SK-N-SH treated with all-trans-retinoic acid at 6 μM for 48 hours (cell line): ENCODE data around the gene PREB.

Experiments used
- ESRRG ChIP-seq: fragments of 250-450 bp; sonication (Bioruptor Pico); IDR thresholded peaks from 2 replicates; pipeline ENCODE4 v1.6.1; 2021; ENCODE audit warnings: mild to moderate bottlenecking
- OSR1 ChIP-seq: fragments of 250-450 bp; sonication (Bioruptor Pico); IDR thresholded peaks from 2 replicates; pipeline ENCODE4 v1.8.0; 2022; ENCODE audit warnings: moderate library complexity, mild to moderate bottlenecking, inconsistent platforms
- PATZ1 ChIP-seq: fragments of 250-450 bp; sonication (Bioruptor Pico); IDR thresholded peaks from 2 replicates; pipeline ENCODE4 v1.8.0; 2020; ENCODE audit warnings: mild to moderate bottlenecking, moderate library complexity, borderline replicate concordance
- POU6F1 ChIP-seq: fragments of 250-450 bp; sonication (Bioruptor Pico); IDR thresholded peaks from 2 replicates; pipeline ENCODE4 v1.8.0; 2021; ENCODE audit warnings: low read depth, mild to moderate bottlenecking, moderate library complexity, borderline replicate concordance
- RARB ChIP-seq: fragments of 250-450 bp; sonication (Bioruptor Pico); IDR thresholded peaks from 2 replicates; pipeline ENCODE4 v1.8.0; 2021; ENCODE audit warnings: mild to moderate bottlenecking, moderate library complexity
- SNAI2 ChIP-seq: fragments of 250-450 bp; sonication (Bioruptor Pico); IDR thresholded peaks from 2 replicates; pipeline ENCODE4 v1.5.0; 2020; ENCODE audit warnings: mild to moderate bottlenecking, moderate library complexity
- TCF4 ChIP-seq: fragments of 250-450 bp; sonication (Bioruptor Pico); IDR thresholded peaks from 2 replicates; pipeline ENCODE4 v1.8.0; 2021; ENCODE audit warnings: mild to moderate bottlenecking, moderate library complexity, borderline replicate concordance
- TOX ChIP-seq: fragments of 250-450 bp; sonication (Bioruptor Pico); IDR thresholded peaks from 2 replicates; pipeline ENCODE4 v1.8.0; 2021; ENCODE audit warnings: mild to moderate bottlenecking, moderate library complexity, borderline replicate concordance
- ZFP3 ChIP-seq: fragments of 250-450 bp; sonication (Bioruptor Pico); IDR thresholded peaks from 2 replicates; pipeline ENCODE4 v1.5.0; 2020; ENCODE audit warnings: mild to moderate bottlenecking, moderate library complexity
- ZFP30 ChIP-seq: fragments of 450-650 bp; formaldehyde crosslinking; IDR thresholded peaks from 2 replicates; pipeline ENCODE4 v1.5.0; 2022; ENCODE audit warnings: mild to moderate bottlenecking, moderate library complexity
- ZNF70 ChIP-seq: fragments of 450-650 bp; formaldehyde crosslinking; IDR thresholded peaks from 2 replicates; pipeline ENCODE4 v1.5.0; 2020; ENCODE audit warnings: mild to moderate bottlenecking, moderate library complexity
- TF ChIP-seq, protein P1 (sequence below): fragments of 250-450 bp; sonication (Bioruptor Pico); IDR thresholded peaks from 2 replicates; pipeline ENCODE4 v1.5.1; 2020; ENCODE audit warnings: low read depth, mild to moderate bottlenecking, moderate library complexity

- TF ChIP-seq TOX (CRISPR knock-in tag) (no peak), ZFP30 (CRISPR knock-in tag) (no peak), PATZ1 (CRISPR knock-in tag) (no peak), SNAI2 (CRISPR knock-in tag) (no peak), ESRRG (CRISPR knock-in tag) (no peak), POU6F1 (CRISPR knock-in tag) (no peak), ZFP3 (CRISPR knock-in tag) (no peak), OSR1 (CRISPR knock-in tag) (no peak), RARB (CRISPR knock-in tag) (no peak), TCF4 (CRISPR knock-in tag) (0 out of 2 replicates have a peak, but pooled peaks have one; percentile 37), ZNF70 (no peak)
- TF ChIP-seq, protein P1, sequence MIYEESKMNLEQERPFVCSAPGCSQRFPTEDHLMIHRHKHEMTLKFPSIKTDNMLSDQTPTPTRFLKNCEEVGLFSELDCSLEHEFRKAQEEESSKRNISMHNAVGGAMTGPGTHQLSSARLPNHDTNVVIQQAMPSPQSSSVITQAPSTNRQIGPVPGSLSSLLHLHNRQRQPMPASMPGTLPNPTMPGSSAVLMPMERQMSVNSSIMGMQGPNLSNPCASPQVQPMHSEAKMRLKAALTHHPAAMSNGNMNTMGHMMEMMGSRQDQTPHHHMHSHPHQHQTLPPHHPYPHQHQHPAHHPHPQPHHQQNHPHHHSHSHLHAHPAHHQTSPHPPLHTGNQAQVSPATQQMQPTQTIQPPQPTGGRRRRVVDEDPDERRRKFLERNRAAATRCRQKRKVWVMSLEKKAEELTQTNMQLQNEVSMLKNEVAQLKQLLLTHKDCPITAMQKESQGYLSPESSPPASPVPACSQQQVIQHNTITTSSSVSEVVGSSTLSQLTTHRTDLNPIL (CRISPR knock-in tag) = no peak
These were observed 38.4 kb downstream of the PREB start for GRCh38 chr2:27095745-27096651.
